ENCODE measurements around the gene ACD.

The ACD gene

GRCh38 chr16:67683767-67684166 lies 23.7 kb upstream of the ACD start:
- no peak for DNase-seq (ENCODE audit: low read depth, low spot score)
- Histone ChIP-seq H3K4me1 (ENCODE audit: insufficient read depth, insufficient read length) (no peaks in the 10 kb centered on the region), H3K4me3 (ENCODE audit: insufficient read length, low read depth) (no peak overlapping the region), H3K9ac (ENCODE audit: insufficient read length, low read depth) (no peak overlapping the region), H3K9me3 (ENCODE audit: insufficient read depth, low read length) (no peaks in the 10 kb centered on the region), H3K27me3 (ENCODE audit: insufficient read depth, insufficient read length) (no peaks in the 10 kb centered on the region), H3K36me3 (ENCODE audit: insufficient read depth, insufficient read length, low read length) (peaks cover 42% of the 10 kb centered on the region)
- TF ChIP-seq YY1 (IDR thresholded peaks at IDR 0.05; ENCODE audit: insufficient read depth, insufficient read length), result no peak
- no peak for TF ChIP-seq SUZ12 (IDR thresholded peaks at IDR 0.05; ENCODE audit: extremely low read depth, insufficient read depth, insufficient read length)
- no peak for TF ChIP-seq ZNF274 (IDR thresholded peaks at IDR 0.05; ENCODE audit: low read depth, low read length)

DNA sequence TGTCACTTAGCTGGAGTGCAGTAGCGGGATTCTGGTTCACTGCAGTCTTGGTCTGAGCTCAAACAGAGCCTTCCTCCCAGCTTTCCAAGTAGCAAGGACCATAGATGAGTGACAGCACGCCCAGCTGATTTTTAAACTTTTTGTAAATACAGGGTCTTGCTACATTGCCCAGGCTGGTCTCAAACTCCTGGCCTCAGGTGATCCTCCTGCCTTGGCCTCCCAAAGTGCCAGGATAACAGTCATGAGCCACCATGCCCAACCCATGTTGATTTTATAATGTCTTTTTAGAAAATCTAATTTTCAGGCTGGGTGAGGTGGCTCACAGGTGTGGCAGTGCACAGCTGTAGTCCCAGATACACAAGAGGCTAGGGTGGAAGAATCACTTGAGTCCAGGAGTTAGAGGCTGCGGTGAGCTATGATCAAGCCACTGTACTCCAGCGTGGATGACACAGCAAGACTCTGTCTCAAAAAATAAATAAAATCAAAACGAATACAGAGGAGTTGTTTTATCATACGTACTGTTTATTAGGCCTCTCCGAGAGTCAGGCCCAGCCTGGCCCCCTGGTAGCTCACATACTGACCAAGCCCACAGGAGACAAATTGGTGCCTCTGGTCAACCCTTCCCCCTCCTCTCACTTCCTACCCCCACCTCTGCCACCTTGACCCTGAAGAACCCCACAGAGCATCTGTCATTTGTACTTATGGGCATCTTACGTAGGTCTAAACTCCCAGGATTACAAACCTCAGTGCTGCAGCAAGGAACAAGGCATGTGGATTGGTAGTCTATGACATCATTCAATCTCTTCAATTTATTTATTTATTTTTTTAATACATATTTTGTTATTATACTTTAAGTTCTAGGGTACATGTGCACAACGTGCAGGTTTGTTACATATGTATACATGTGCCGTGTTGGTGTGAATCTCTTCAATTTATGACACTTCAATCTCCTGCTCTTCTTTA lies 20.2 kb upstream of the ACD start:
- DNase-seq (ENCODE audit: low read depth, low spot score), result no peak
- Histone ChIP-seq H3K36me3 (ENCODE audit: insufficient read depth, insufficient read length, low read length) (peaks cover 41% of the 10 kb centered on the region), H3K4me1 (ENCODE audit: insufficient read depth, insufficient read length) (peaks cover 3% of the 10 kb centered on the region), H3K4me3 (ENCODE audit: insufficient read length, low read depth) (no peak overlapping the region), H3K27me3 (ENCODE audit: insufficient read depth, insufficient read length) (no peaks in the 10 kb centered on the region), H3K9me3 (ENCODE audit: insufficient read depth, low read length) (no peaks in the 10 kb centered on the region), H3K9ac (ENCODE audit: insufficient read length, low read depth) (no peak overlapping the region)
- TF ChIP-seq ZNF274 (IDR thresholded peaks at IDR 0.05; ENCODE audit: low read depth, low read length) (no peak), YY1 (IDR thresholded peaks at IDR 0.05; ENCODE audit: insufficient read depth, insufficient read length) (no peak), SUZ12 (IDR thresholded peaks at IDR 0.05; ENCODE audit: extremely low read depth, insufficient read depth, insufficient read length) (no peak)

DNA sequence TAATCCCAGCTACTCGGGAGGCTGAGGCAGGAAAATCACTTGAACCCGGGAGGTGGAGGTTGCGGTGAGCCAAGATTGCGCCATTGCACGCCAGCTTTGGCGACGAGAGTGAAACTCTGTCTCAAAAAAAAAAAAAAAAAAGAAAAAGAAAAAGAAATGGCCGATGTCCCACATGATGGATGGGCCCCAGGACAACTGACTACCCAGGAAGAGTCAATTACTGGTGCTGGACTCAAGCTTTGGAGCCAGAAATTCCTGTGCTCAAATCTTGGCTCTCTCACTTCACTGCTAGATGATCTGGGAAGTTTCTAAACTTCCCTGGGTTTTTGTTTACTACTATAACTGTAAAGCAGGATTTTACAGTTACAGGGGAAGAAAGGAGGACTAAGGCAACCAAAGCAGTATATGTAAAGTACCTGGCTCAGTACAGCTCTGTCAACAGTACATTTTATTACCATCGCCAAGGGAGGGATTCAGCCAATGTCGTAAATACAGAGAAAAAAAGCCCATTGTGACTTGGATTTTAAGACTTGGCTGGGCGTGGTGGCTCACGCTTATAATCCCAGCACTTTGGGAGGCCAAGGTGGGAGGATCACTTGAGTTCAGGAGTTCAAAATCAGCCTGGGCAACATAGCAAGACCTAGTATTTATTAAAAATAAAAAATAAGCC lies 18.4 kb upstream of the ACD start:
- H3K4me1 ChIP-seq (ENCODE audit: insufficient read depth, insufficient read length), result peaks cover 3% of the 10 kb centered on the region
- H3K36me3 ChIP-seq (ENCODE audit: insufficient read depth, insufficient read length, low read length), result peaks cover 34% of the 10 kb centered on the region
- TF ChIP-seq YY1 (IDR thresholded peaks at IDR 0.05; ENCODE audit: insufficient read depth, insufficient read length), result no peak
- TF ChIP-seq ZNF274 (IDR thresholded peaks at IDR 0.05; ENCODE audit: low read depth, low read length), result no peak
- TF ChIP-seq SUZ12 (IDR thresholded peaks at IDR 0.05; ENCODE audit: extremely low read depth, insufficient read depth, insufficient read length), result no peak
- H3K4me3 ChIP-seq (ENCODE audit: insufficient read length, low read depth), result no peak overlapping the region
- no peak for DNase-seq (ENCODE audit: low read depth, low spot score)
- no peak overlapping the region for H3K9ac ChIP-seq (ENCODE audit: insufficient read length, low read depth)
- no peaks in the 10 kb centered on the region for H3K27me3 ChIP-seq (ENCODE audit: insufficient read depth, insufficient read length)
- no peaks in the 10 kb centered on the region for H3K9me3 ChIP-seq (ENCODE audit: insufficient read depth, low read length)

DNA sequence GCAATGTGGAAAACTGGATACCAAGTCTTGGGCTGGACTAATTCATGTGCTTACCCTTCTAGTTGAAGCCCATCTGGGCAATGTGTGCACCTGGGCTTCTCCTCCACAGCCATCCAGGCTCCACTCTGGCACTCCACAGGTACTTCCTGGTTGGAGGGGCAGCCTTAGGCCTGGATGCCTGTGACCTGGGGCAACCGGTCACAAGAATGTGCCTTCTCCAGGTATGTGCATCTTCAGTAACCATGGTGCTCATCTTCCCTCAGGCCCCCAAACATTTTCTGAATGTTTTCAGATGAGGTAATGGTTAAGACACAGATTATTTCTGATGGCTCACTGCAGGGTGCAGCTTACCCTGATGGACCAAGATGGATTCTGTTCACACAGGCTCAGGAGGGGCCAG lies 17.7 kb upstream of the ACD start:
- H3K27me3 ChIP-seq (ENCODE audit: insufficient read depth, insufficient read length), result no peaks in the 10 kb centered on the region
- TF ChIP-seq SUZ12 (IDR thresholded peaks at IDR 0.05; ENCODE audit: extremely low read depth, insufficient read depth, insufficient read length) (no peak), YY1 (IDR thresholded peaks at IDR 0.05; ENCODE audit: insufficient read depth, insufficient read length) (no peak), ZNF274 (IDR thresholded peaks at IDR 0.05; ENCODE audit: low read depth, low read length) (no peak)
- H3K9ac ChIP-seq (ENCODE audit: insufficient read length, low read depth), result no peak overlapping the region
- no peak overlapping the region for H3K4me3 ChIP-seq (ENCODE audit: insufficient read length, low read depth)
- peaks cover 27% of the 10 kb centered on the region for H3K36me3 ChIP-seq (ENCODE audit: insufficient read depth, insufficient read length, low read length)
- H3K4me1 ChIP-seq (ENCODE audit: insufficient read depth, insufficient read length), result peaks cover 3% of the 10 kb centered on the region
- peak; percentile 83 for DNase-seq (ENCODE audit: low read depth, low spot score)
- no peaks in the 10 kb centered on the region for H3K9me3 ChIP-seq (ENCODE audit: insufficient read depth, low read length)

DNA sequence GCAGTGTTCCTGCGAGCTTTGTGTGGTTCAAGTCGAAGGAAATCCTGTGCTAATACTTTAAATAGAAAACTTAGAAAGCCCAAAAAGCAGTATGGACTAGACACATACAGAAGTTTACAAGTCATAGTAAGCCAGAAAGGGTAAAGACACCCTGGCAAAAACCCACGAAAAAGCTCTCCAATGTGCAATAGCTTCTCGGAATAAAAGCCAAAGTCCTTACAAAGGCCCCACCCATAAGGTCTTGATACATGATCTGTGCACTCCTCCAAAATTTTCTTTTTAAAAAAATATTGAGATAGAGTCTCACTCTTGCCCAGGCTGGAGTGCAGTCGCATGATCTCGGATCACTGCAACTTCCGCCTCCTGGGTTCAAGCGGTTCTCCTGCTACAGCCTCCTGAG lies 16.9 kb upstream of the ACD start:
- TF ChIP-seq SUZ12 (IDR thresholded peaks at IDR 0.05; ENCODE audit: extremely low read depth, insufficient read depth, insufficient read length) (no peak), YY1 (IDR thresholded peaks at IDR 0.05; ENCODE audit: insufficient read depth, insufficient read length) (no peak), ZNF274 (IDR thresholded peaks at IDR 0.05; ENCODE audit: low read depth, low read length) (no peak)
- Histone ChIP-seq H3K9ac (ENCODE audit: insufficient read length, low read depth) (no peak overlapping the region), H3K36me3 (ENCODE audit: insufficient read depth, insufficient read length, low read length) (peaks cover 29% of the 10 kb centered on the region), H3K9me3 (ENCODE audit: insufficient read depth, low read length) (no peaks in the 10 kb centered on the region), H3K27me3 (ENCODE audit: insufficient read depth, insufficient read length) (no peaks in the 10 kb centered on the region), H3K4me1 (ENCODE audit: insufficient read depth, insufficient read length) (peaks cover 3% of the 10 kb centered on the region), H3K4me3 (ENCODE audit: insufficient read length, low read depth) (no peak overlapping the region)
- no peak for DNase-seq (ENCODE audit: low read depth, low spot score)

DNA sequence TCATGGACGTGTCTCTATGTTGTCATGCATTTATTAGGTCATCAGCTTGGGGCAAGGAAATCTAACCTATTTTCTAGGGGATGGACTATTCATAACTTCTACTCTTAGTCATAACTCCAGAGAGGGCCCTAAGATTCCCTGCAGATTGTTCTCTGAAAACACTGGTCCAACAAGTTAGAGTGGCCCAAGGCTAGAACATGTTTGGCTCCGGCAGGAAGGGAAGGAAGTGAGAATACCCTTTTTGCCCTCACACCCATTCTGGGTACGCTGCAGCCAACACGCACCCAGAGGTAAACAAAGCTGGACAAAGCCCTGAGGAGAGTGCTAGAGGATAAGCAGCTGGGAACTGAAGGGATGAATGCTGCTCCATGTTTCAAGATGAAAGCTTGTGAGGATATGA lies 16.5 kb upstream of the ACD start:
- no peak for DNase-seq (ENCODE audit: low read depth, low spot score)
- Histone ChIP-seq H3K27me3 (ENCODE audit: insufficient read depth, insufficient read length) (no peaks in the 10 kb centered on the region), H3K9me3 (ENCODE audit: insufficient read depth, low read length) (no peaks in the 10 kb centered on the region), H3K36me3 (ENCODE audit: insufficient read depth, insufficient read length, low read length) (peaks cover 27% of the 10 kb centered on the region), H3K9ac (ENCODE audit: insufficient read length, low read depth) (no peak overlapping the region), H3K4me3 (ENCODE audit: insufficient read length, low read depth) (no peak overlapping the region), H3K4me1 (ENCODE audit: insufficient read depth, insufficient read length) (peaks cover 3% of the 10 kb centered on the region)
- TF ChIP-seq SUZ12 (IDR thresholded peaks at IDR 0.05; ENCODE audit: extremely low read depth, insufficient read depth, insufficient read length), result no peak

- no peaks in the 10 kb centered on the region for H3K27me3 ChIP-seq (ENCODE audit: insufficient read depth, insufficient read length)
- no peak for DNase-seq (ENCODE audit: low read depth, low spot score)
- H3K9ac ChIP-seq (ENCODE audit: insufficient read length, low read depth), result no peak overlapping the region
- H3K4me1 ChIP-seq (ENCODE audit: insufficient read depth, insufficient read length), result peaks cover 3% of the 10 kb centered on the region
- TF ChIP-seq YY1 (IDR thresholded peaks at IDR 0.05; ENCODE audit: insufficient read depth, insufficient read length) (no peak), SUZ12 (IDR thresholded peaks at IDR 0.05; ENCODE audit: extremely low read depth, insufficient read depth, insufficient read length) (no peak), ZNF274 (IDR thresholded peaks at IDR 0.05; ENCODE audit: low read depth, low read length) (no peak)
- H3K4me3 ChIP-seq (ENCODE audit: insufficient read length, low read depth), result no peak overlapping the region
- H3K36me3 ChIP-seq (ENCODE audit: insufficient read depth, insufficient read length, low read length), result peaks cover 25% of the 10 kb centered on the region
- no peaks in the 10 kb centered on the region for H3K9me3 ChIP-seq (ENCODE audit: insufficient read depth, low read length)
These were observed 15.9 kb upstream of the ACD start for GRCh38 chr16:67675999-67676398.

All from NT2/D1 (cell line).